Measurements from ENCODE around the gene KRCC1. TPM values are rescaled to one million over a fixed set of nuclear protein-coding genes. Genes with fewer than 3 reads are reported as not detected.
A peak's percentile ranks its signal among the peaks of the same experiment; 100 is the strongest.

Gene KRCC1
- polyA plus RNA-seq, 1 experiment, result 16.8 TPM

- TF ChIP-seq CTCF (IDR thresholded peaks at IDR 0.05; ENCODE audit: insufficient read depth, low read depth, low read length), result no peak
- ChIA-PET POLR2A (no interaction called here), CTCF (interaction anchor here (1.0 to 2.7 kb wide), 2 partner anchors 12 to 15 kb away, joined by 3 to 10 read pairs; no protein-coding TSS in a partner anchor)
- Histone ChIP-seq H3K4me3 (ENCODE audit: low read depth, low read length) (peak overlapping the region; percentile 42), H3K27me3 (ENCODE audit: control insufficient read depth, insufficient read depth, low read length) (no peaks in the 10 kb centered on the region; the same call in 1 of the 2 replicates), H3K36me3 (ENCODE audit: control insufficient read depth, insufficient read depth, low read length) (no peaks in the 10 kb centered on the region)
- no peak for DNase-seq (ENCODE audit: low read depth)
Measured at GRCh38 chr2:88016960-88017779, 38.4 kb downstream of the KRCC1 start.

DNA sequence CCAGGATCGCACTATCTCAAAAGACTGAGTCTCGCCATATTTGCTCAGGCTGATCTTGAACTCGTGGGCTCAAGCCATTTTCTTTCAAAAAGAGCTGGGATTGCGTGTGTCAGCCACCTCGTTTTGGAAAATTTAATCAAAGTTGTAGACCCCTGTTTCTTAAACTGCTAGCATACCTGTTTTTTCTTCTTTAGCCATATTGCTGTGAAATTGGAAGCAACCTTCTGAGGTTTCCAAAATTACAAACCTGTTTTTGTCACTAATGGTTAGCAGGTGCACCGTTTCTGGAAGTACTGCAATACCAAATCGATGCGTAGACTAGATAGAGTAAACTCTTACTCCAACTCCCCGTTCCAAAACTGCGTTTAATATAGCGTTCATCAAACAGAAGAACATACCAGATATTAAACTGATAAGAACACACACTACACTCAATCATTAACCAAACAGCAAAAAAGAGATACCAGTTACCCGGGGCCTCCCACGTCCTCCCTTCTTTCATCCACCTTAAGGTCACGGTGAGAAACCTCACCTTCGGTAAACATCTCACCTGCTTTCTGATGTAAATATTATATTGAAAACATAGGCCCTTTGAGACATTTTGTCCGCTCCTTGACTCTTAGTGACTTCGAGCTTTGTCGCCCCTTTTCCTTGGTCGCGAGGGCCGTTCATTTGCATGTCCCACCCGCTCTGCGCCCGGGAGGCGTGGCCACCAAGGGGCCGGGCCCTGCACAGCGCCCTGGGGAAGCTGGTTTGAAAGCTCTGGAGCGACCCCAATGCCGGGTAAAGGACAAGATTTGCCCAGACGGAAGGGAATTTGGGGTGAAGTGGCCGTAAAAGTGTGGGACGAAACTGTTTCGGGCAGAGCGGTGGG is 39.3 kb downstream of the KRCC1 start, which contains the start of gene RNU2-63P:
Gene RNU2-63P, minus strand, starts transcription at position 462 of the 874 bp plus-strand sequence.
- Histone ChIP-seq H3K27me3 (ENCODE audit: control insufficient read depth, insufficient read depth, low read length) (no peaks in the 10 kb centered on the region; the same call in 1 of the 2 replicates), H3K36me3 (ENCODE audit: control insufficient read depth, insufficient read depth, low read length) (no peaks in the 10 kb centered on the region), H3K4me3 (ENCODE audit: low read depth, low read length) (peak within 1 kb of the TSS; percentile 42)
- ChIA-PET CTCF (interaction anchor here (1.0 to 2.7 kb wide), 2 partner anchors 11 to 14 kb away, joined by 3 to 10 read pairs; no protein-coding TSS in a partner anchor), POLR2A (no interaction called here)
- DNase-seq (ENCODE audit: low read depth), result peak; percentile 39
- TF ChIP-seq CTCF (IDR thresholded peaks at IDR 0.05; ENCODE audit: insufficient read depth, low read depth, low read length), result no peak

DNA sequence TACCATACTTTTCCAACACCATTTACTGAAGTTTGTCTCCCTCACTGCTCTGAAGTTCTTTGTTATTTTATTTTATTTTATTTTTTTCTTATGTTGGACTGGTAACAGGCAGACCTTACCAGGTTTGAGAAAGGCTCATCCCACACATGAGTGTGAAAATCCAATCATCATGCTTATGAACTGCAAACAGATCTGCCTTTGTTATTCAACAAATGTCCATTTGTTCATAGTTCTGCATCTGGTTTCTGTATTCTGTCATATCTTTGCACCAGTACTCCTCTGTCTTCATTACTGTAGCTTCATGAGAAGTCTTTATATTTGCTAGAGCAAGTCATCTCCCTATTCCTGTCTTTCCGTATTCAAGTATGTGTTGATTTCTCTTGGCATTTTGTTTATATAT is 44.6 kb downstream of the KRCC1 start:
- no peak for TF ChIP-seq CTCF (IDR thresholded peaks at IDR 0.05; ENCODE audit: insufficient read depth, low read depth, low read length)
- POLR2A ChIA-PET, result no interaction called here
- no peaks in the 10 kb centered on the region for H3K36me3 ChIP-seq (ENCODE audit: control insufficient read depth, insufficient read depth, low read length)
- H3K27me3 ChIP-seq (ENCODE audit: control insufficient read depth, insufficient read depth, low read length), result no peaks in the 10 kb centered on the region; the same call in 1 of the 2 replicates
- CTCF ChIA-PET, result interaction anchor here (1.2 kb wide), 1 partner anchor 9 kb away, joined by 7 read pairs; no protein-coding TSS in a partner anchor
- no peak overlapping the region for H3K4me3 ChIP-seq (ENCODE audit: low read depth, low read length)
- DNase-seq (ENCODE audit: low read depth), result no peak

DNA sequence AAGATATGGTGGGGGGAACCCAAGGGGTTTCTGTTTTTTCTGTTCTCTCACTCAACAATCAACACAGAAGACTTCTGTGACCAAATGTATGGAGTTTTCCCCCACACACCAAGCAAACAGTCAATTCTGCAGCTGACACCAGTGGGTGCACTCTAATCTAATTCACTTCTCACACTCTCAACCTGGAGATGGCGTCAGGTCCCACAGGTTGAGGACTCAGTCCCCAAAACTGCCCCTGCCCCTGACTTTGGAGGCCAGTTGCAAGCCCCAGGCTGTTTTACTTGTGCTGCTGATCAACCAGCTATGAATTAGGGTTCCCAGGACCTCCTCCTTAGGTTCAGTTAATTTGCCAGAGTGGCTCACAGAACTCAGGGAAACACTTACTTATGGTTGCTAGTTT is 45.4 kb downstream of the KRCC1 start:
- ChIA-PET CTCF (interaction anchor here (0.9 to 1.2 kb wide), 2 partner anchors 8 to 12 kb away, joined by 3 to 7 read pairs; no protein-coding TSS in a partner anchor), POLR2A (no interaction called here)
- DNase-seq (ENCODE audit: low read depth), result no peak
- no peaks in the 10 kb centered on the region for H3K36me3 ChIP-seq (ENCODE audit: control insufficient read depth, insufficient read depth, low read length)
- no peak overlapping the region for H3K4me3 ChIP-seq (ENCODE audit: low read depth, low read length)
- TF ChIP-seq CTCF (IDR thresholded peaks at IDR 0.05; ENCODE audit: insufficient read depth, low read depth, low read length), result no peak
- no peaks in the 10 kb centered on the region; the same call in 1 of the 2 replicates for H3K27me3 ChIP-seq (ENCODE audit: control insufficient read depth, insufficient read depth, low read length)
